WTC11 (cell line): ENCODE data around the gene CNPY3. TPM values are rescaled to one million over a fixed set of nuclear protein-coding genes. Genes with fewer than 3 reads are reported as not detected.

Experiments
- AR ChIP-seq: fragments of 250-450 bp; sonication (Bioruptor Pico); IDR thresholded peaks from 2 replicates; pipeline ENCODE4 v1.9.0; 2021; ENCODE audit warnings: mild to moderate bottlenecking
- CREB1 ChIP-seq: sonication (generic); formaldehyde crosslinking; IDR thresholded peaks from 2 replicates; pipeline ENCODE4 v1.8.0; 2023; ENCODE audit warnings: mild to moderate bottlenecking, missing genetic modification reagents
- CTCF ChIP-seq: fragments of 200-600 bp; IDR thresholded peaks from 2 replicates; pipeline ENCODE4 v1.8.0; 2022; ENCODE audit warnings: antibody characterized with exemption
- ERG ChIP-seq: fragments of 250-450 bp; sonication (Bioruptor Pico); IDR thresholded peaks from 2 replicates; pipeline ENCODE4 v1.8.0; 2021; ENCODE audit warnings: mild to moderate bottlenecking
- FOXP4 ChIP-seq: sonication (generic); formaldehyde crosslinking; IDR thresholded peaks from 2 replicates; pipeline ENCODE4 v1.8.0; 2022; ENCODE audit warnings: mild to moderate bottlenecking, missing genetic modification reagents
- HMGA2 ChIP-seq: fragments of 250-450 bp; sonication (Bioruptor Pico); IDR thresholded peaks from 2 replicates; pipeline ENCODE4 v1.4.0; 2021; ENCODE audit warnings: mild to moderate bottlenecking, moderate library complexity
- IRF1 ChIP-seq: sonication (generic); formaldehyde crosslinking; IDR thresholded peaks from 2 replicates; pipeline ENCODE4 v1.8.0; 2023; ENCODE audit warnings: missing genetic modification reagents
- JUN ChIP-seq: sonication (generic); formaldehyde crosslinking; IDR thresholded peaks from 2 replicates; pipeline ENCODE4 v1.8.0; 2023; ENCODE audit warnings: mild to moderate bottlenecking, missing genetic modification reagents
- NR2C2 ChIP-seq: sonication (generic); formaldehyde crosslinking; IDR thresholded peaks from 2 replicates; pipeline ENCODE4 v1.8.0; 2022; ENCODE audit warnings: mild to moderate bottlenecking, missing genetic modification reagents
- NR3C1 ChIP-seq: sonication (generic); formaldehyde crosslinking; conservative IDR thresholded peaks from 2 replicates; pipeline ENCODE4 v1.8.1; 2023; ENCODE audit warnings: low read depth, mild to moderate bottlenecking, missing genetic modification reagents
- SP1 ChIP-seq: sonication (generic); formaldehyde crosslinking; conservative IDR thresholded peaks from 2 replicates; pipeline ENCODE4 v1.8.1; 2022; ENCODE audit warnings: missing genetic modification reagents
- STAT6 ChIP-seq: sonication (generic); formaldehyde crosslinking; conservative IDR thresholded peaks from 2 replicates; pipeline ENCODE4 v1.8.1; 2023; ENCODE audit warnings: mild to moderate bottlenecking, low read depth, missing genetic modification reagents, moderate library complexity
- USF1 ChIP-seq: sonication (generic); formaldehyde crosslinking; IDR thresholded peaks from 2 replicates; pipeline ENCODE4 v1.8.0; 2022; ENCODE audit warnings: mild to moderate bottlenecking, missing genetic modification reagents
- ZNF232 ChIP-seq: sonication (generic); formaldehyde crosslinking; IDR thresholded peaks from 2 replicates; pipeline ENCODE4 v1.8.0; 2022; ENCODE audit warnings: mild to moderate bottlenecking, missing genetic modification reagents
- ZNF416 ChIP-seq: fragments of 250-450 bp; sonication (Bioruptor Pico); IDR thresholded peaks from 2 replicates; pipeline ENCODE4 v1.9.0; 2021; ENCODE audit warnings: mild to moderate bottlenecking, inconsistent platforms
- ZNF425 ChIP-seq: fragments of 250-450 bp; sonication (Bioruptor Pico); conservative IDR thresholded peaks from 2 replicates; pipeline ENCODE4 v1.9.0; 2021; ENCODE audit warnings: mild to moderate bottlenecking
- ZNF512 ChIP-seq: sonication (generic); formaldehyde crosslinking; IDR thresholded peaks from 2 replicates; pipeline ENCODE4 v1.8.1; 2022; ENCODE audit warnings: missing genetic modification reagents, borderline replicate concordance
- total RNA-seq: library from RNA; stranded (reverse); gene quantifications from 3 replicates; pipeline ENCODE4 v1.2.3, GENCODE V29; 2021

CNPY3 gene
- total RNA-seq, 1 experiment from 2014 or later = 67.0 TPM

GRCh38 chr6:42928986-42929820 lies at the start of gene CNPY3 (continued):
- TF ChIP-seq NR3C1 (CRISPR knock-in tag) = no peak
- 0 out of 2 replicates have a peak, but pooled peaks have one; percentile 8 for TF ChIP-seq CREB1 (CRISPR knock-in tag)
- no peak for TF ChIP-seq IRF1
- TF ChIP-seq ZNF425 (CRISPR knock-in tag) = no peak
- no peak for TF ChIP-seq CTCF
- TF ChIP-seq FOXP4 (CRISPR knock-in tag) = peak; percentile 64; the same call in 1 of the 2 replicates
- TF ChIP-seq ZNF416 = no peak
- peak; percentile 84; the same call in 1 of the 2 replicates for TF ChIP-seq USF1
- TF ChIP-seq ZNF512 (CRISPR knock-in tag) = no peak
- 0 out of 2 replicates have a peak, but pooled peaks have one; percentile 60 for TF ChIP-seq NR2C2 (CRISPR knock-in tag)
- peak; percentile 88; the same call in 1 of the 2 replicates for TF ChIP-seq SP1 (CRISPR knock-in tag)
- 0 out of 2 replicates have a peak, but pooled peaks have one; percentile 67 for TF ChIP-seq ZNF232 (CRISPR knock-in tag)
- no peak for TF ChIP-seq JUN (CRISPR knock-in tag)
- TF ChIP-seq AR (CRISPR knock-in tag) = no peak
- no peak for TF ChIP-seq STAT6 (CRISPR knock-in tag)
- no peak for TF ChIP-seq ERG (CRISPR knock-in tag)
- no peak for TF ChIP-seq HMGA2 (CRISPR knock-in tag)
